BE2C (cell line): Measurements from ENCODE around the gene CABP1.
A peak's percentile ranks its signal among the peaks of the same experiment; 100 is the strongest.

Experiments
- DNase-seq: peaks from one replicate; pipeline ENCODE4 v3.0.0-alpha.2; 2020
- H3K27me3 ChIP-seq: fragments of 250-450 bp; sonication (Bioruptor Pico); 2 replicates; pipeline ENCODE4 v1.5.1; 2020; ENCODE audit warnings: mild to moderate bottlenecking
- H3K36me3 ChIP-seq: fragments of 250-450 bp; sonication (Bioruptor Pico); 2 replicates; pipeline ENCODE4 v1.5.1; 2020; ENCODE audit warnings: mild to moderate bottlenecking
- H3K4me1 ChIP-seq: fragments of 250-450 bp; sonication (Bioruptor Pico); 2 replicates; pipeline ENCODE4 v1.5.1; 2020
- H3K4me3 ChIP-seq: 2 replicates; pipeline ENCODE4 v1.5.1; 2011; ENCODE audit warnings: low read depth, low read length
- H3K9me3 ChIP-seq: fragments of 250-450 bp; sonication (Bioruptor Pico); 2 replicates; pipeline ENCODE4 v1.5.1; 2020
- CTCF ChIP-seq: IDR thresholded peaks from 2 replicates; pipeline ENCODE4 v1.5.1; 2012; ENCODE audit warnings: mild to moderate bottlenecking, low read depth, low read length

CABP1 gene

GRCh38 chr12:120631097-120631496 lies 9.3 kb upstream of the CABP1 start:
- Histone ChIP-seq H3K9me3 (no peaks in the 10 kb centered on the region), H3K4me1 (peaks cover 13% of the 10 kb centered on the region), H3K36me3 (no peaks in the 10 kb centered on the region), H3K27me3 (no peaks in the 10 kb centered on the region), H3K4me3 (no peak overlapping the region)
- TF ChIP-seq CTCF = no peak
- DNase-seq = no peak

- peaks cover 3% of the 10 kb centered on the region; the same call in 1 of the 2 replicates for H3K4me1 ChIP-seq
- H3K9me3 ChIP-seq = no peaks in the 10 kb centered on the region
- H3K4me3 ChIP-seq = peak overlapping the region; percentile 48
- H3K36me3 ChIP-seq = no peaks in the 10 kb centered on the region
- no peak for DNase-seq
- TF ChIP-seq CTCF = no peak
- peaks cover 28% of the 10 kb centered on the region for H3K27me3 ChIP-seq
Observed at GRCh38 chr12:120640861-120641833, 721 bp downstream of the CABP1 start.

GRCh38 chr12:120642121-120642520 lies 1.7 kb downstream of the CABP1 start:
- no peak for DNase-seq
- H3K4me3 ChIP-seq = no peak overlapping the region
- peaks cover 3% of the 10 kb centered on the region; the same call in 1 of the 2 replicates for H3K4me1 ChIP-seq
- H3K27me3 ChIP-seq = peaks cover 28% of the 10 kb centered on the region
- no peaks in the 10 kb centered on the region for H3K36me3 ChIP-seq
- TF ChIP-seq CTCF = no peak
- H3K9me3 ChIP-seq = no peaks in the 10 kb centered on the region

- peaks cover 28% of the 10 kb centered on the region for H3K27me3 ChIP-seq
- peaks cover 3% of the 10 kb centered on the region; the same call in 1 of the 2 replicates for H3K4me1 ChIP-seq
- TF ChIP-seq CTCF = no peak
- DNase-seq = no peak
- H3K9me3 ChIP-seq = no peaks in the 10 kb centered on the region
- H3K4me3 ChIP-seq = no peak overlapping the region
- H3K36me3 ChIP-seq = no peaks in the 10 kb centered on the region
Observed at GRCh38 chr12:120642826-120643225, 2.4 kb downstream of the CABP1 start.

- Histone ChIP-seq H3K4me3 (no peak overlapping the region), H3K4me1 (peaks cover 3% of the 10 kb centered on the region; the same call in 1 of the 2 replicates), H3K36me3 (no peaks in the 10 kb centered on the region), H3K27me3 (peaks cover 28% of the 10 kb centered on the region), H3K9me3 (no peaks in the 10 kb centered on the region)
- DNase-seq = no peak
- no peak for TF ChIP-seq CTCF
Observed at GRCh38 chr12:120643574-120643973, 3.1 kb downstream of the CABP1 start.

GRCh38 chr12:120646044-120646443 lies 5.6 kb downstream of the CABP1 start:
- no peak for TF ChIP-seq CTCF
- H3K4me3 ChIP-seq = no peak overlapping the region
- no peak for DNase-seq
- peaks cover 16% of the 10 kb centered on the region for H3K27me3 ChIP-seq
- peaks cover 3% of the 10 kb centered on the region; the same call in 1 of the 2 replicates for H3K4me1 ChIP-seq
- H3K36me3 ChIP-seq = no peaks in the 10 kb centered on the region
- H3K9me3 ChIP-seq = no peaks in the 10 kb centered on the region
